GM23338 (cell line): ENCODE results near the gene ABO.

ENCODE experiments used
- CREB1 ChIP-seq: fragments of 250-450 bp; sonication (Bioruptor Pico); IDR thresholded peaks from 2 replicates; pipeline ENCODE4 v1.5.0; 2020; ENCODE audit warnings: low read depth, mild to moderate bottlenecking, moderate library complexity
- CTCF ChIP-seq, 2 experiments: fragments of 200-600 bp in 1 of 2; sonication (generic) in 1 of 2; conservative IDR thresholded peaks; 2 replicates each; pipeline versions ENCODE4 v1.5.1 to v1.6.1; 2016 to 2017; ENCODE audit warnings: antibody characterized with exemption in 2 of 2, low read depth in 2 of 2, mild to moderate bottlenecking in 2 of 2, moderate library complexity in 1 of 2
- EZH2 ChIP-seq: fragments of 200-600 bp; sonication (generic); IDR thresholded peaks from one replicate; pipeline ENCODE4 v1.8.0; 2017; ENCODE audit warnings: antibody characterized with exemption, mild to moderate bottlenecking, low read depth; ENCODE audit not compliant: unreplicated experiment
- EZH2phosphoT487 ChIP-seq: fragments of 200-600 bp; sonication (generic); IDR thresholded peaks from one replicate; pipeline ENCODE4 v1.8.1; 2018; ENCODE audit warnings: antibody characterized with exemption; ENCODE audit not compliant: unreplicated experiment
- JUNB ChIP-seq: IDR thresholded peaks from one replicate; pipeline ENCODE4 v1.6.1; 2016; ENCODE audit warnings: antibody characterized with exemption; ENCODE audit not compliant: unreplicated experiment
- NANOG ChIP-seq: IDR thresholded peaks from 2 replicates; pipeline ENCODE4 v1.6.1; 2016; ENCODE audit warnings: antibody characterized with exemption, borderline replicate concordance
- POLR2AphosphoS5 ChIP-seq: IDR thresholded peaks from 2 replicates; pipeline ENCODE4 v1.6.1; 2016; ENCODE audit warnings: antibody characterized with exemption, low read depth
- STAT1 ChIP-seq: IDR thresholded peaks from one replicate; pipeline ENCODE4 v1.6.1; 2016; ENCODE audit warnings: antibody characterized with exemption; ENCODE audit not compliant: unreplicated experiment
- ZNF114 ChIP-seq: fragments of 250-450 bp; sonication (Bioruptor Pico); IDR thresholded peaks from 2 replicates; pipeline ENCODE4 v1.5.0; 2020; ENCODE audit warnings: mild to moderate bottlenecking, moderate library complexity
- ZNF331 ChIP-seq: fragments of 250-450 bp; sonication (Bioruptor Pico); IDR thresholded peaks from 2 replicates; pipeline ENCODE4 v1.5.0; 2020; ENCODE audit warnings: low read depth, mild to moderate bottlenecking, moderate library complexity
- ZNF462 ChIP-seq: fragments of 250-450 bp; sonication (Bioruptor Pico); IDR thresholded peaks from 2 replicates; pipeline ENCODE4 v1.5.0; 2020; ENCODE audit warnings: mild to moderate bottlenecking, moderate library complexity
- TF ChIP-seq, protein P1 (sequence below): IDR thresholded peaks from one replicate; pipeline ENCODE4 v1.6.1; 2018; ENCODE audit warnings: antibody characterized with exemption; ENCODE audit not compliant: unreplicated experiment
- TF ChIP-seq, protein P2 (sequence below): IDR thresholded peaks from 2 replicates; pipeline ENCODE4 v1.6.1; 2016; ENCODE audit warnings: antibody characterized with exemption

GRCh38 chr9:133315997-133316396, 41.0 kb upstream of the ABO start:
- TF ChIP-seq CTCF (conservative IDR thresholded peaks at IDR 0.05; ENCODE audit: low read depth in 2 of 2) (no peak), EZH2 (no peak), ZNF331 (CRISPR knock-in tag) (no peak), POLR2AphosphoS5 (no peak), EZH2phosphoT487 (no peak), CREB1 (CRISPR knock-in tag) (no peak), JUNB (no peak), STAT1 (no peak), NANOG (no peak), ZNF462 (CRISPR knock-in tag) (no peak), ZNF114 (CRISPR knock-in tag) (no peak)
- TF ChIP-seq, protein P1, sequence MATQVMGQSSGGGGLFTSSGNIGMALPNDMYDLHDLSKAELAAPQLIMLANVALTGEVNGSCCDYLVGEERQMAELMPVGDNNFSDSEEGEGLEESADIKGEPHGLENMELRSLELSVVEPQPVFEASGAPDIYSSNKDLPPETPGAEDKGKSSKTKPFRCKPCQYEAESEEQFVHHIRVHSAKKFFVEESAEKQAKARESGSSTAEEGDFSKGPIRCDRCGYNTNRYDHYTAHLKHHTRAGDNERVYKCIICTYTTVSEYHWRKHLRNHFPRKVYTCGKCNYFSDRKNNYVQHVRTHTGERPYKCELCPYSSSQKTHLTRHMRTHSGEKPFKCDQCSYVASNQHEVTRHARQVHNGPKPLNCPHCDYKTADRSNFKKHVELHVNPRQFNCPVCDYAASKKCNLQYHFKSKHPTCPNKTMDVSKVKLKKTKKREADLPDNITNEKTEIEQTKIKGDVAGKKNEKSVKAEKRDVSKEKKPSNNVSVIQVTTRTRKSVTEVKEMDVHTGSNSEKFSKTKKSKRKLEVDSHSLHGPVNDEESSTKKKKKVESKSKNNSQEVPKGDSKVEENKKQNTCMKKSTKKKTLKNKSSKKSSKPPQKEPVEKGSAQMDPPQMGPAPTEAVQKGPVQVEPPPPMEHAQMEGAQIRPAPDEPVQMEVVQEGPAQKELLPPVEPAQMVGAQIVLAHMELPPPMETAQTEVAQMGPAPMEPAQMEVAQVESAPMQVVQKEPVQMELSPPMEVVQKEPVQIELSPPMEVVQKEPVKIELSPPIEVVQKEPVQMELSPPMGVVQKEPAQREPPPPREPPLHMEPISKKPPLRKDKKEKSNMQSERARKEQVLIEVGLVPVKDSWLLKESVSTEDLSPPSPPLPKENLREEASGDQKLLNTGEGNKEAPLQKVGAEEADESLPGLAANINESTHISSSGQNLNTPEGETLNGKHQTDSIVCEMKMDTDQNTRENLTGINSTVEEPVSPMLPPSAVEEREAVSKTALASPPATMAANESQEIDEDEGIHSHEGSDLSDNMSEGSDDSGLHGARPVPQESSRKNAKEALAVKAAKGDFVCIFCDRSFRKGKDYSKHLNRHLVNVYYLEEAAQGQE: no peak
- TF ChIP-seq, protein P2, sequence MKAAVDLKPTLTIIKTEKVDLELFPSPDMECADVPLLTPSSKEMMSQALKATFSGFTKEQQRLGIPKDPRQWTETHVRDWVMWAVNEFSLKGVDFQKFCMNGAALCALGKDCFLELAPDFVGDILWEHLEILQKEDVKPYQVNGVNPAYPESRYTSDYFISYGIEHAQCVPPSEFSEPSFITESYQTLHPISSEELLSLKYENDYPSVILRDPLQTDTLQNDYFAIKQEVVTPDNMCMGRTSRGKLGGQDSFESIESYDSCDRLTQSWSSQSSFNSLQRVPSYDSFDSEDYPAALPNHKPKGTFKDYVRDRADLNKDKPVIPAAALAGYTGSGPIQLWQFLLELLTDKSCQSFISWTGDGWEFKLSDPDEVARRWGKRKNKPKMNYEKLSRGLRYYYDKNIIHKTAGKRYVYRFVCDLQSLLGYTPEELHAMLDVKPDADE: no peak
